Endothelial cell of umbilical vein (primary cell): ENCODE measurements around the gene DYNC1LI1. TPM values are rescaled to one million over a fixed set of nuclear protein-coding genes. Genes with fewer than 3 reads are reported as not detected.

Source experiments
- BruUV-seq: library from RNA; stranded (reverse); fragments of 400-500 nt; replicated peaks from 2 replicates; lab custom pipeline; 2021; lab: Mats Ljungman, UMichigan
- CTCF ChIA-PET: fragments of 300-600, 350-600 bp; sonication (Branson Sonifier 250); formaldehyde crosslinking; loops from one replicate; lab custom pipeline; 2021; ENCODE audit warnings: antibody characterized with exemption, inconsistent platforms; lab: Charles Lee
- POLR2A ChIA-PET: fragments of 300-600, 350-600 bp; sonication (Branson Sonifier 250); formaldehyde crosslinking; loops from one replicate; lab custom pipeline; 2021; ENCODE audit warnings: antibody characterized with exemption, inconsistent platforms; lab: Charles Lee
- DNase-seq: peaks from one replicate; pipeline ENCODE4 v3.0.0-alpha.2; 2011; ENCODE audit warnings: low read depth, low spot score
- FAIRE-seq: peaks from 2 replicates; lab custom pipeline; 2011; peaks lifted over from hg19 to GRCh38; lab: Jason Lieb, UNC
- H2AFZ ChIP-seq: 2 replicates; pipeline ENCODE4 v1.6.0; 2012; ENCODE audit warnings: low read depth, low read length, control low read depth, inconsistent platforms
- H3K27ac ChIP-seq: 2 replicates; pipeline ENCODE4 v1.5.1; 2011; ENCODE audit warnings: low read depth, mild to moderate bottlenecking, control low read depth, low read length, moderate library complexity; ENCODE audit not compliant: insufficient read depth
- H3K27me3 ChIP-seq, 2 experiments: 2 replicates each; pipeline versions ENCODE4 v1.6.0 to v1.6.1; 2011; ENCODE audit warnings: low read length in 2 of 2, mixed read lengths in 1 of 2; ENCODE audit not compliant: control insufficient read depth in 2 of 2, insufficient read depth in 2 of 2
- H3K36me3 ChIP-seq, 2 experiments: 2 replicates in 1 of 2; 3 replicates in 1 of 2; pipeline ENCODE4 v1.5.1; 2011; ENCODE audit warnings: low read length in 2 of 2, mild to moderate bottlenecking in 1 of 2, moderate library complexity in 1 of 2; ENCODE audit not compliant: control insufficient read depth in 2 of 2, insufficient read depth in 2 of 2; ENCODE audit errors: extremely low read depth in 1 of 2
- H3K4me1 ChIP-seq: 3 replicates; pipeline ENCODE4 v1.5.1; 2011; ENCODE audit warnings: mild to moderate bottlenecking, low read length; ENCODE audit not compliant: control insufficient read depth, insufficient read depth; ENCODE audit errors: extremely low read depth
- H3K4me2 ChIP-seq: 2 replicates; pipeline ENCODE4 v1.6.1; 2011; ENCODE audit warnings: low read length, control low read depth, mixed read lengths; ENCODE audit not compliant: insufficient read depth
- H3K4me3 ChIP-seq, 3 experiments: fragments of 200-600 bp in 1 of 3; sonication (generic), shearing (Covaris generic) in 1 of 3; replicated peaks in 1 of 3; 2 replicates each; pipeline ENCODE4 v1.5.1; 2011 to 2016; ENCODE audit warnings: control low read depth in 3 of 3, low read length in 3 of 3, mild to moderate bottlenecking in 2 of 3, inconsistent platforms in 1 of 3, low read depth in 1 of 3, moderate library complexity in 1 of 3; ENCODE audit not compliant: insufficient read depth in 1 of 3
- H3K79me2 ChIP-seq: 2 replicates; pipeline ENCODE4 v1.6.0; 2012; ENCODE audit warnings: low read length, inconsistent platforms; ENCODE audit not compliant: control insufficient read depth, insufficient read depth
- H3K9ac ChIP-seq: replicated peaks from 2 replicates; pipeline ENCODE3; 2011; ENCODE audit warnings: low read length, control low read depth; ENCODE audit not compliant: insufficient read depth; ENCODE audit errors: extremely low read depth
- H3K9me1 ChIP-seq: replicated peaks from 3 replicates; pipeline ENCODE4 v1.6.0; 2011; ENCODE audit warnings: mild to moderate bottlenecking, low read length; ENCODE audit not compliant: control insufficient read depth, insufficient read depth; ENCODE audit errors: extremely low read depth
- H3K9me3 ChIP-seq: replicated peaks from 2 replicates; pipeline ENCODE4 v1.5.1; 2012; ENCODE audit warnings: low read length, inconsistent platforms; ENCODE audit not compliant: control insufficient read depth, insufficient read depth
- H4K20me1 ChIP-seq: replicated peaks from 2 replicates; pipeline ENCODE3; 2011; ENCODE audit warnings: mild to moderate bottlenecking, low read length; ENCODE audit not compliant: control insufficient read depth, insufficient read depth; ENCODE audit errors: extremely low read depth
- CTCF ChIP-seq, 2 donors: IDR thresholded peaks; 1 replicate in 1 of 2; 2 replicates in 1 of 2; pipeline ENCODE4 v1.5.1; 2011; ENCODE audit warnings: low read length in 2 of 2, mild to moderate bottlenecking in 2 of 2, moderate library complexity in 2 of 2, control low read depth in 1 of 2, inconsistent platforms in 1 of 2, low read depth in 1 of 2; ENCODE audit not compliant: insufficient read depth in 1 of 2; ENCODE audit errors: extremely low read depth in 1 of 2
- EZH2 ChIP-seq: IDR thresholded peaks from 2 replicates; pipeline ENCODE4 v1.6.1; 2012; ENCODE audit warnings: borderline replicate concordance, low read depth, mild to moderate bottlenecking, moderate library complexity, low read length, inconsistent platforms; ENCODE audit not compliant: severe bottlenecking
- FOS ChIP-seq: IDR thresholded peaks from 2 replicates; pipeline ENCODE4 v1.6.1; 2011; ENCODE audit warnings: mild to moderate bottlenecking, low read length, moderate library complexity, borderline replicate concordance; ENCODE audit not compliant: insufficient read depth
- GATA2 ChIP-seq: IDR thresholded peaks from 2 replicates; pipeline ENCODE4 v1.7.0; 2011; ENCODE audit warnings: low read depth, mild to moderate bottlenecking, moderate library complexity, mixed read lengths, low read length; ENCODE audit not compliant: insufficient read length, insufficient read depth
- JUN ChIP-seq: IDR thresholded peaks from 2 replicates; pipeline ENCODE4 v1.6.1; 2011; ENCODE audit warnings: borderline replicate concordance, low read depth; ENCODE audit not compliant: insufficient read length, insufficient read depth
- MAX ChIP-seq: IDR thresholded peaks from 2 replicates; pipeline ENCODE4 v1.6.1; 2011; ENCODE audit not compliant: insufficient read depth, insufficient read length
- MYC ChIP-seq: IDR thresholded peaks from one replicate; pipeline ENCODE4 v1.6.1; 2011; ENCODE audit warnings: mild to moderate bottlenecking, low read depth, low read length
- POLR2A ChIP-seq: IDR thresholded peaks from 2 replicates; pipeline ENCODE4 v1.6.1; 2012; ENCODE audit warnings: low read depth, mild to moderate bottlenecking, control low read depth, low read length
- POLR2AphosphoS5 ChIP-seq: IDR thresholded peaks from 2 replicates; pipeline ENCODE4 v1.6.1; 2012; ENCODE audit warnings: low read depth, mild to moderate bottlenecking, control low read depth, low read length, moderate library complexity; ENCODE audit not compliant: insufficient read depth
- dilution Hi-C: fragments of 300-500 bp; cut with MboI; formaldehyde crosslinking; loops from one replicate; pipeline ENCODE4 v1.15.0; 2019; ENCODE audit warnings: low sequenced_read_pairs; ENCODE audit not compliant: extremely low pct_ligation_motif_present
- intact Hi-C: fragments of 100-400 bp; cut with micrococcal nuclease; formaldehyde crosslinking; loops from one replicate; pipeline ENCODE4 v1.10.0; 2022
- polyA plus RNA-seq, 4 experiments: library from polyadenylated mRNA; depleted of rRNA in 3 of 4; stranded (reverse) in 3 of 4; unstranded in 1 of 4; fragments of >200 nt; gene quantifications; 2 replicates each; pipeline versions ENCODE4 v1.2.1 to v1.2.3, GENCODE V29; 2011 to 2012; ENCODE audit warnings: missing spikeins in 1 of 4
- total RNA-seq: library from RNA; stranded (reverse); gene quantifications from 2 replicates; pipeline ENCODE4 v1.2.3, GENCODE V29; 2021

Gene DYNC1LI1
- total and polyA plus RNA-seq, 2 donors (not counting 3 experiments of a cell fraction or from before 2014, with no cell fraction given): 14.9 to 47.6 TPM

- POLR2A ChIA-PET: interaction anchor here (0.7 kb wide), 1 partner anchor 141 kb away, joined by 6 read pairs; no protein-coding TSS in a partner anchor
- FAIRE-seq (no peak), DNase-seq (no peak)
- BruUV-seq: no TSS peak
- CTCF ChIA-PET: no interaction called here
- no peak overlapping the region for H3K9ac ChIP-seq
- no peaks in the 10 kb centered on the region for H3K27me3 ChIP-seq
- H3K9me1 ChIP-seq: peaks cover 5% of the 10 kb centered on the region
- peaks cover 0 to 5% of the 10 kb centered on the region in 2 experiments for H3K36me3 ChIP-seq
- intact Hi-C loops: no loop called here
- no peaks in the 10 kb centered on the region for H3K9me3 ChIP-seq
- no peak overlapping the region for H3K27ac ChIP-seq
- H3K79me2 ChIP-seq: peaks cover 15% of the 10 kb centered on the region
- dilution Hi-C loops: no loop called here
- no peak overlapping the region for H2AFZ ChIP-seq
- no peak overlapping the region for H3K4me3 ChIP-seq
- H3K4me1 ChIP-seq: no peaks in the 10 kb centered on the region
- H4K20me1 ChIP-seq: no peaks in the 10 kb centered on the region
- no peak for TF ChIP-seq JUN
- no peak for TF ChIP-seq MAX
- no peak for TF ChIP-seq CTCF (IDR thresholded peaks at IDR 0.05; ENCODE audit: extremely low read depth in 1 of 2, insufficient read depth in 1 of 2, low read depth in 1 of 2, low read length in 2 of 2)
- no peak for TF ChIP-seq GATA2
- no peak for TF ChIP-seq EZH2
- TF ChIP-seq FOS: no peak
- TF ChIP-seq POLR2A: no peak
- no peak for TF ChIP-seq POLR2AphosphoS5
- TF ChIP-seq MYC: no peak
- no peak overlapping the region for H3K4me2 ChIP-seq
These were observed 27.9 kb downstream of the DYNC1LI1 start for GRCh38 chr3:32542807-32543206.
